Glomerular endothelial cell (primary cell): ENCODE measurements around the gene CSRP1. TPM values are rescaled to one million over a fixed set of nuclear protein-coding genes. Genes with fewer than 3 reads are reported as not detected.

Experiments
- total RNA-seq: library from RNA; depleted of rRNA; stranded (reverse); fragments of >200 nt; gene quantifications from 2 replicates; pipeline ENCODE4 v1.2.3, GENCODE V29; 2015

Gene CSRP1
- total RNA-seq, 1 donor from 2014 or later = 765 TPM

Other genes starting within 250 kb of the CSRP1 start
- 0.15 and 0.47 TPM in 2 replicates for gene PKP1, start 223.6 kb downstream of the CSRP1 start, total RNA-seq
- 0.88 TPM in 1 of 2 replicates, not detected in the other for gene TNNT2, start 129.4 kb downstream of the CSRP1 start, total RNA-seq
- 1.1 TPM in 2 replicates for gene LAD1, start 107.8 kb downstream of the CSRP1 start, total RNA-seq
- gene TNNI1, start 85.4 kb downstream of the CSRP1 start, total RNA-seq = not detected in 2 replicates
- 59.6 and 74.8 TPM in 2 replicates for gene PHLDA3, start 37.9 kb downstream of the CSRP1 start, total RNA-seq
- gene NAV1, start 32.0 kb upstream of the CSRP1 start, total RNA-seq = 58.9 and 145 TPM in 2 replicates